ENCODE results near the gene TSEN15.

- TF ChIP-seq POLR2AphosphoS5 (IDR thresholded peaks at IDR 0.05; ENCODE audit: low read depth, low read length) (no peak), POLR2A (IDR thresholded peaks at IDR 0.05; ENCODE audit: low read depth, low read length) (no peak), TAF1 (IDR thresholded peaks at IDR 0.05; ENCODE audit: low read depth, low read length) (no peak), PAX5 (IDR thresholded peaks at IDR 0.05; ENCODE audit: insufficient read depth, low read length, severe bottlenecking) (no peak)
These were observed 49.5 kb upstream of the TSEN15 start for GRCh38 chr1:184002071-184002470.
